GM21390 (cell line): ENCODE results near the gene TMEM30A.

Experiments used
- ATAC-seq: cut with Tn5 transposase; IDR thresholded peaks from one replicate; pipeline ENCODE4 v1.9.1; 2021; ENCODE audit not compliant: unreplicated experiment

Gene TMEM30A

GRCh38 chr6:75220357-75220756 is 64.2 kb downstream of the TMEM30A start:
- no peak for ATAC-seq

GRCh38 chr6:75219263-75219662 is 65.3 kb downstream of the TMEM30A start:
- no peak for ATAC-seq

GRCh38 chr6:75217193-75217592 is 67.4 kb downstream of the TMEM30A start:
- ATAC-seq: no peak

- no peak for ATAC-seq
Observed at GRCh38 chr6:75215291-75215690, 69.3 kb downstream of the TMEM30A start.

- peak; percentile 40 for ATAC-seq
Observed at GRCh38 chr6:75213732-75214131, 70.9 kb downstream of the TMEM30A start.

GRCh38 chr6:75213112-75213511 is 71.5 kb downstream of the TMEM30A start:
- no peak for ATAC-seq

- ATAC-seq: no peak
Observed at GRCh38 chr6:75211920-75212590, 72.5 kb downstream of the TMEM30A start.

GRCh38 chr6:75210885-75211739 is 73.5 kb downstream of the TMEM30A start:
- ATAC-seq: no peak

- ATAC-seq: no peak
Observed at GRCh38 chr6:75209184-75209723, 75.3 kb downstream of the TMEM30A start.

GRCh38 chr6:75208298-75209183 is 76.1 kb downstream of the TMEM30A start:
- peak; percentile 80 for ATAC-seq

- no peak for ATAC-seq
Observed at GRCh38 chr6:75206576-75207342, 77.8 kb downstream of the TMEM30A start.

GRCh38 chr6:75205776-75206575 is 78.6 kb downstream of the TMEM30A start, which contains the start of gene COL12A1:
TSS of gene COL12A1 (minus strand) at chr6:75206053. CDS start at chr6:75202792, 3,261 bp downstream.
- no peak for ATAC-seq

GRCh38 chr6:75204959-75205775 is 79.4 kb downstream of the TMEM30A start:
- ATAC-seq: no peak

GRCh38 chr6:75204217-75204958 is 80.2 kb downstream of the TMEM30A start:
- ATAC-seq: no peak

- ATAC-seq: no peak
Observed at GRCh38 chr6:75203721-75204120, 80.9 kb downstream of the TMEM30A start.
